GM23338 (cell line): ENCODE measurements around the gene PDGFC. TPM values are rescaled to one million over a fixed set of nuclear protein-coding genes. Genes with fewer than 3 reads are reported as not detected.

Source experiments
- ATAC-seq: fragments of 200-7000 bp; cut with Tn5 transposase; 3 replicates; pipeline ENCODE4 v1.9.1; 2020
- DNase-seq: peaks from one replicate; pipeline ENCODE4 v3.0.0-alpha.2; 2015; ENCODE audit warnings: low spot score
- H2AFZ ChIP-seq: fragments of 200-600 bp; sonication (generic); 2 replicates; pipeline ENCODE4 v1.8.0; 2016; ENCODE audit warnings: antibody characterized with exemption, mild to moderate bottlenecking, moderate library complexity
- H3F3A ChIP-seq: fragments of 200-600 bp; sonication (generic); replicated peaks from 2 replicates; pipeline ENCODE4 v1.8.0; 2017; ENCODE audit warnings: antibody characterized with exemption, mixed run types, low read depth
- H3K27ac ChIP-seq: fragments of 200-600 bp; sonication (generic); 2 replicates; pipeline ENCODE4 v1.6.1; 2016; ENCODE audit warnings: low read depth
- H3K27me3 ChIP-seq: fragments of 200-600 bp; sonication (generic); 2 replicates; pipeline ENCODE4 v1.8.0; 2016; ENCODE audit warnings: mild to moderate bottlenecking, mixed run types, moderate library complexity; ENCODE audit not compliant: insufficient read depth
- H3K36me3 ChIP-seq: fragments of 200-600 bp; sonication (generic); 2 replicates; pipeline ENCODE4 v1.8.0; 2016; ENCODE audit warnings: mild to moderate bottlenecking; ENCODE audit not compliant: insufficient read depth
- H3K4me1 ChIP-seq: fragments of 200-600 bp; sonication (generic); 2 replicates; pipeline ENCODE4 v1.8.0; 2016; ENCODE audit warnings: mild to moderate bottlenecking, moderate library complexity; ENCODE audit not compliant: insufficient read depth
- H3K4me2 ChIP-seq: fragments of 200-600 bp; sonication (generic); 2 replicates; pipeline ENCODE4 v1.7.1; 2017; ENCODE audit warnings: mixed run types
- H3K4me3 ChIP-seq: fragments of 200-600 bp; sonication (generic); 2 replicates; pipeline ENCODE4 v1.6.1; 2016; ENCODE audit warnings: mixed run types
- H3K79me2 ChIP-seq: fragments of 200-600 bp; sonication (generic); replicated peaks from 2 replicates; pipeline ENCODE4 v1.8.0; 2017; ENCODE audit warnings: mild to moderate bottlenecking; ENCODE audit not compliant: insufficient read depth
- H3K9me2 ChIP-seq: fragments of 200-600 bp; sonication (generic); 2 replicates; pipeline ENCODE4 v1.8.0; 2017; ENCODE audit not compliant: insufficient read depth
- H4K20me1 ChIP-seq: fragments of 200-600 bp; sonication (generic); replicated peaks from 2 replicates; pipeline ENCODE4 v1.8.0; 2017; ENCODE audit warnings: mild to moderate bottlenecking; ENCODE audit not compliant: insufficient read depth
- H3K27ac Mint-ChIP-seq: 2 replicates; pipeline ENCODE4 v1.8.0; 2020; ENCODE audit warnings: inconsistent platforms, mild to moderate bottlenecking, moderate library complexity, mixed read lengths
- H3K27me3 Mint-ChIP-seq: 3 replicates; pipeline ENCODE4 v1.8.0; 2022; ENCODE audit warnings: low read depth, mild to moderate bottlenecking, moderate library complexity, mixed read lengths, inconsistent platforms; ENCODE audit not compliant: insufficient read depth, poor library complexity
- H3K36me3 Mint-ChIP-seq: 3 replicates; pipeline ENCODE4 v1.8.0; 2021; ENCODE audit warnings: low read depth, mild to moderate bottlenecking, inconsistent platforms, moderate library complexity, mixed read lengths
- H3K4me1 Mint-ChIP-seq: 3 replicates; pipeline ENCODE4 v1.8.0; 2020; ENCODE audit warnings: mild to moderate bottlenecking, inconsistent platforms, mixed read lengths
- H3K4me3 Mint-ChIP-seq: 3 replicates; pipeline ENCODE4 v1.8.0; 2021; ENCODE audit warnings: moderate library complexity, mild to moderate bottlenecking, inconsistent platforms, mixed read lengths
- H3K9me3 Mint-ChIP-seq: 3 replicates; pipeline ENCODE4 v1.8.0; 2020; ENCODE audit warnings: moderate library complexity, mild to moderate bottlenecking, inconsistent platforms, mixed read lengths
- CREB1 ChIP-seq: fragments of 250-450 bp; sonication (Bioruptor Pico); IDR thresholded peaks from 2 replicates; pipeline ENCODE4 v1.5.0; 2020; ENCODE audit warnings: low read depth, mild to moderate bottlenecking, moderate library complexity
- JUNB ChIP-seq: IDR thresholded peaks from one replicate; pipeline ENCODE4 v1.6.1; 2016; ENCODE audit warnings: antibody characterized with exemption; ENCODE audit not compliant: unreplicated experiment
- NANOG ChIP-seq: IDR thresholded peaks from 2 replicates; pipeline ENCODE4 v1.6.1; 2016; ENCODE audit warnings: antibody characterized with exemption, borderline replicate concordance
- POLR2AphosphoS5 ChIP-seq: IDR thresholded peaks from 2 replicates; pipeline ENCODE4 v1.6.1; 2016; ENCODE audit warnings: antibody characterized with exemption, low read depth
- ZNF331 ChIP-seq: fragments of 250-450 bp; sonication (Bioruptor Pico); IDR thresholded peaks from 2 replicates; pipeline ENCODE4 v1.5.0; 2020; ENCODE audit warnings: low read depth, mild to moderate bottlenecking, moderate library complexity
- polyA plus RNA-seq: library from polyadenylated mRNA; unstranded; fragments of >200 nt; fragmentation: Nextera tagmentation; extraction: Ambion mirVana; gene quantifications from 2 replicates; pipeline ENCODE4 v1.2.1, GENCODE V29; 2016
- total RNA-seq: library from RNA; depleted of rRNA; stranded (reverse); fragments of >200 nt; shearing (Covaris generic); gene quantifications from 2 replicates; pipeline ENCODE4 v1.2.3, GENCODE V29; 2014
- TF ChIP-seq, protein P1 (sequence below), 2 experiments: fragments of 200-600 bp in 1 of 2; sonication (generic) in 1 of 2; conservative IDR thresholded peaks; 2 replicates each; pipeline versions ENCODE4 v1.5.1 to v1.6.1; 2016 to 2017; ENCODE audit warnings: antibody characterized with exemption in 2 of 2, low read depth in 2 of 2, mild to moderate bottlenecking in 2 of 2, moderate library complexity in 1 of 2
- TF ChIP-seq, protein P2 (sequence below): fragments of 250-450 bp; sonication (Bioruptor Pico); IDR thresholded peaks from 2 replicates; pipeline ENCODE4 v1.5.0; 2020; ENCODE audit warnings: mild to moderate bottlenecking, moderate library complexity

Gene PDGFC
- total and polyA plus RNA-seq, 2 experiments from 2014 or later, result 1.3 to 3.4 TPM

DNA sequence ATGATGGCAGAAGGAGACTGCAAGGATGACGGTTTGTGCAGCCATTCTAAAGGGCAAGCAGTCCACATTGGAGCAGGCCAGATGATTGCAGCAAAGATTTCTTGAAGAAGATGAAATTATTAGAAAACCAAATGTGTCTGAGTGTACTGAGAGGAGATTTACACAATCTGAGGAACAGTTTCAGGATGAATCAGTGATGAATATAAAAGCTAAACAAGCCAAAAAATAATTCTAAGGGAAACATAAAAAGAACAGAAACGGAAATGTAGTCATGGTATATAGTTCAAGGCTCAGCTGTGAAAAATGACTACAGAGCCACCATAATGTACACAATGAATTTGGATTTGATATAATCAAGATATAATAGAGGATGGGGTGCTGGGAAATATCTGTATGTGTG, 168.5 kb downstream of the PDGFC start:
- H3K79me2 ChIP-seq, result no peaks in the 10 kb centered on the region
- H4K20me1 ChIP-seq, result no peaks in the 10 kb centered on the region
- no peaks in the 10 kb centered on the region for H3K27me3 ChIP-seq
- no peak overlapping the region for H3K4me3 ChIP-seq
- no peaks in the 10 kb centered on the region for H3K36me3 ChIP-seq
- no peak overlapping the region for H3K4me2 ChIP-seq
- Mint-ChIP-seq H3K27me3 (no peaks in the 10 kb centered on the region), H3K27ac (no peak overlapping the region), H3K36me3 (no peaks in the 10 kb centered on the region), H3K9me3 (no peaks in the 10 kb centered on the region), H3K4me1 (peaks cover 4% of the 10 kb centered on the region; the same call in 2 of the 3 replicates), H3K4me3 (no peak overlapping the region)
- DNase-seq (no peak), ATAC-seq (no peak)
- no peaks in the 10 kb centered on the region for H3K4me1 ChIP-seq
- TF ChIP-seq ZNF331 (CRISPR knock-in tag), result no peak
- no peak overlapping the region for H2AFZ ChIP-seq
- no peak overlapping the region for H3K27ac ChIP-seq
- no peaks in the 10 kb centered on the region for H3K9me2 ChIP-seq
- H3F3A ChIP-seq, result no peaks in the 10 kb centered on the region

DNA sequence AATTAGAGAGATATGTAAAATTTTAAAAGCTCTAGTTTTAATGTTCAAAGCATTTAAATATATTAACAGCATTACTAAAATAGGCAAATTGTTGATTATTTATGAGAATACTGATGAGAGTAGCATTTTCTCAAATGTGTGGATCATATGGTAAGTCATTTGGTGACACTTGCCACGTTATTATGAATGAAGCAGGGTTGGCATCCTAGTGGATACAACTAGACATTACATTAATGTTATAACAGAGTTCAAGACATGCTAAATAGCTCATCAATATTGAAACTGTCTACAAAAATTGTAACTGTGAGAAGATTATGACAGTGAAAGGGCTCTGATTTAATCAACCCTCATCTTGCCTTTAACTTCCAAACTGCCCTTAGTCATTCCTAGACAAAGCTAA, 171.1 kb downstream of the PDGFC start:
- H3K79me2 ChIP-seq, result no peaks in the 10 kb centered on the region
- no peaks in the 10 kb centered on the region for H3K27me3 ChIP-seq
- no peak overlapping the region for H3K4me3 Mint-ChIP-seq
- no peaks in the 10 kb centered on the region for H3K9me3 Mint-ChIP-seq
- H3K4me1 Mint-ChIP-seq, result no peaks in the 10 kb centered on the region; the same call in 2 of the 3 replicates
- no peaks in the 10 kb centered on the region for H3K27me3 Mint-ChIP-seq
- no peak overlapping the region for H3K27ac ChIP-seq
- DNase-seq, result no peak
- H3K36me3 ChIP-seq, result no peaks in the 10 kb centered on the region
- H2AFZ ChIP-seq, result no peak overlapping the region
- H3K4me1 ChIP-seq, result no peaks in the 10 kb centered on the region
- no peak for ATAC-seq
- no peaks in the 10 kb centered on the region for H3F3A ChIP-seq
- H3K4me3 ChIP-seq, result no peak overlapping the region
- H3K36me3 Mint-ChIP-seq, result no peaks in the 10 kb centered on the region
- TF ChIP-seq POLR2AphosphoS5, result no peak
- no peak for TF ChIP-seq CREB1 (CRISPR knock-in tag)
- TF ChIP-seq, protein P1, sequence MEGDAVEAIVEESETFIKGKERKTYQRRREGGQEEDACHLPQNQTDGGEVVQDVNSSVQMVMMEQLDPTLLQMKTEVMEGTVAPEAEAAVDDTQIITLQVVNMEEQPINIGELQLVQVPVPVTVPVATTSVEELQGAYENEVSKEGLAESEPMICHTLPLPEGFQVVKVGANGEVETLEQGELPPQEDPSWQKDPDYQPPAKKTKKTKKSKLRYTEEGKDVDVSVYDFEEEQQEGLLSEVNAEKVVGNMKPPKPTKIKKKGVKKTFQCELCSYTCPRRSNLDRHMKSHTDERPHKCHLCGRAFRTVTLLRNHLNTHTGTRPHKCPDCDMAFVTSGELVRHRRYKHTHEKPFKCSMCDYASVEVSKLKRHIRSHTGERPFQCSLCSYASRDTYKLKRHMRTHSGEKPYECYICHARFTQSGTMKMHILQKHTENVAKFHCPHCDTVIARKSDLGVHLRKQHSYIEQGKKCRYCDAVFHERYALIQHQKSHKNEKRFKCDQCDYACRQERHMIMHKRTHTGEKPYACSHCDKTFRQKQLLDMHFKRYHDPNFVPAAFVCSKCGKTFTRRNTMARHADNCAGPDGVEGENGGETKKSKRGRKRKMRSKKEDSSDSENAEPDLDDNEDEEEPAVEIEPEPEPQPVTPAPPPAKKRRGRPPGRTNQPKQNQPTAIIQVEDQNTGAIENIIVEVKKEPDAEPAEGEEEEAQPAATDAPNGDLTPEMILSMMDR (conservative IDR thresholded peaks at IDR 0.05; ENCODE audit: low read depth in 2 of 2), result peak in 1 of 2 experiments; percentile 15; a peak in 1 of 4 replicates
- no peaks in the 10 kb centered on the region for H4K20me1 ChIP-seq
- no peak overlapping the region for H3K27ac Mint-ChIP-seq
- no peak overlapping the region for H3K4me2 ChIP-seq
- H3K9me2 ChIP-seq, result no peaks in the 10 kb centered on the region

GRCh38 chr4:156799121-156799589, 172.4 kb downstream of the PDGFC start:
- no peak for ATAC-seq
- no peaks in the 10 kb centered on the region for H3K4me1 ChIP-seq
- Mint-ChIP-seq H3K36me3 (no peaks in the 10 kb centered on the region), H3K4me1 (no peaks in the 10 kb centered on the region), H3K4me3 (no peak overlapping the region), H3K27me3 (no peaks in the 10 kb centered on the region), H3K9me3 (no peaks in the 10 kb centered on the region), H3K27ac (peak overlapping the region; percentile 32; the same call in 1 of the 2 replicates)
- no peaks in the 10 kb centered on the region for H3K79me2 ChIP-seq
- no peaks in the 10 kb centered on the region for H3K36me3 ChIP-seq
- no peaks in the 10 kb centered on the region for H3F3A ChIP-seq
- no peak overlapping the region for H2AFZ ChIP-seq
- no peak overlapping the region for H3K4me3 ChIP-seq
- DNase-seq, result no peak
- no peaks in the 10 kb centered on the region for H4K20me1 ChIP-seq
- no peaks in the 10 kb centered on the region for H3K27me3 ChIP-seq
- H3K9me2 ChIP-seq, result no peaks in the 10 kb centered on the region
- H3K4me2 ChIP-seq, result no peak overlapping the region
- H3K27ac ChIP-seq, result no peak overlapping the region
- no peak for TF ChIP-seq POLR2AphosphoS5
- TF ChIP-seq, protein P2, sequence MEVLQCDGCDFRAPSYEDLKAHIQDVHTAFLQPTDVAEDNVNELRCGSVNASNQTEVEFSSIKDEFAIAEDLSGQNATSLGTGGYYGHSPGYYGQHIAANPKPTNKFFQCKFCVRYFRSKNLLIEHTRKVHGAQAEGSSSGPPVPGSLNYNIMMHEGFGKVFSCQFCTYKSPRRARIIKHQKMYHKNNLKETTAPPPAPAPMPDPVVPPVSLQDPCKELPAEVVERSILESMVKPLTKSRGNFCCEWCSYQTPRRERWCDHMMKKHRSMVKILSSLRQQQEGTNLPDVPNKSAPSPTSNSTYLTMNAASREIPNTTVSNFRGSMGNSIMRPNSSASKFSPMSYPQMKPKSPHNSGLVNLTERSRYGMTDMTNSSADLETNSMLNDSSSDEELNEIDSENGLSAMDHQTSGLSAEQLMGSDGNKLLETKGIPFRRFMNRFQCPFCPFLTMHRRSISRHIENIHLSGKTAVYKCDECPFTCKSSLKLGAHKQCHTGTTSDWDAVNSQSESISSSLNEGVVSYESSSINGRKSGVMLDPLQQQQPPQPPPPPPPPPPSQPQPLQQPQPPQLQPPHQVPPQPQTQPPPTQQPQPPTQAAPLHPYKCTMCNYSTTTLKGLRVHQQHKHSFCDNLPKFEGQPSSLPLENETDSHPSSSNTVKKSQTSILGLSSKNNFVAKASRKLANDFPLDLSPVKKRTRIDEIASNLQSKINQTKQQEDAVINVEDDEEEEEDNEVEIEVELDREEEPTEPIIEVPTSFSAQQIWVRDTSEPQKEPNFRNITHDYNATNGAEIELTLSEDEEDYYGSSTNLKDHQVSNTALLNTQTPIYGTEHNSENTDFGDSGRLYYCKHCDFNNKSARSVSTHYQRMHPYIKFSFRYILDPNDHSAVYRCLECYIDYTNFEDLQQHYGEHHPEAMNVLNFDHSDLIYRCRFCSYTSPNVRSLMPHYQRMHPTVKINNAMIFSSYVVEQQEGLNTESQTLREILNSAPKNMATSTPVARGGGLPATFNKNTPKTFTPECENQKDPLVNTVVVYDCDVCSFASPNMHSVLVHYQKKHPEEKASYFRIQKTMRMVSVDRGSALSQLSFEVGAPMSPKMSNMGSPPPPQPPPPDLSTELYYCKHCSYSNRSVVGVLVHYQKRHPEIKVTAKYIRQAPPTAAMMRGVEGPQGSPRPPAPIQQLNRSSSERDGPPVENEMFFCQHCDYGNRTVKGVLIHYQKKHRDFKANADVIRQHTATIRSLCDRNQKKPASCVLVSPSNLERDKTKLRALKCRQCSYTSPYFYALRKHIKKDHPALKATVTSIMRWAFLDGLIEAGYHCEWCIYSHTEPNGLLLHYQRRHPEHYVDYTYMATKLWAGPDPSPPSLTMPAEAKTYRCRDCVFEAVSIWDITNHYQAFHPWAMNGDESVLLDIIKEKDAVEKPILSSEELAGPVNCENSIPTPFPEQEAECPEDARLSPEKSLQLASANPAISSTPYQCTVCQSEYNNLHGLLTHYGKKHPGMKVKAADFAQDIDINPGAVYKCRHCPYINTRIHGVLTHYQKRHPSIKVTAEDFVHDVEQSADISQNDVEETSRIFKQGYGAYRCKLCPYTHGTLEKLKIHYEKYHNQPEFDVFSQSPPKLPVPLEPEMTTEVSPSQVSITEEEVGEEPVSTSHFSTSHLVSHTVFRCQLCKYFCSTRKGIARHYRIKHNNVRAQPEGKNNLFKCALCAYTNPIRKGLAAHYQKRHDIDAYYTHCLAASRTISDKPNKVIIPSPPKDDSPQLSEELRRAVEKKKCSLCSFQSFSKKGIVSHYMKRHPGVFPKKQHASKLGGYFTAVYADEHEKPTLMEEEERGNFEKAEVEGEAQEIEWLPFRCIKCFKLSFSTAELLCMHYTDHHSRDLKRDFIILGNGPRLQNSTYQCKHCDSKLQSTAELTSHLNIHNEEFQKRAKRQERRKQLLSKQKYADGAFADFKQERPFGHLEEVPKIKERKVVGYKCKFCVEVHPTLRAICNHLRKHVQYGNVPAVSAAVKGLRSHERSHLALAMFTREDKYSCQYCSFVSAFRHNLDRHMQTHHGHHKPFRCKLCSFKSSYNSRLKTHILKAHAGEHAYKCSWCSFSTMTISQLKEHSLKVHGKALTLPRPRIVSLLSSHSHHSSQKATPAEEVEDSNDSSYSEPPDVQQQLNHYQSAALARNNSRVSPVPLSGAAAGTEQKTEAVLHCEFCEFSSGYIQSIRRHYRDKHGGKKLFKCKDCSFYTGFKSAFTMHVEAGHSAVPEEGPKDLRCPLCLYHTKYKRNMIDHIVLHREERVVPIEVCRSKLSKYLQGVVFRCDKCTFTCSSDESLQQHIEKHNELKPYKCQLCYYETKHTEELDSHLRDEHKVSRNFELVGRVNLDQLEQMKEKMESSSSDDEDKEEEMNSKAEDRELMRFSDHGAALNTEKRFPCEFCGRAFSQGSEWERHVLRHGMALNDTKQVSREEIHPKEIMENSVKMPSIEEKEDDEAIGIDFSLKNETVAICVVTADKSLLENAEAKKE, result no peak
- TF ChIP-seq NANOG, result no peak
- TF ChIP-seq JUNB, result no peak
